Measurements from ENCODE around the gene KCNIP4.

Gene KCNIP4

DNA sequence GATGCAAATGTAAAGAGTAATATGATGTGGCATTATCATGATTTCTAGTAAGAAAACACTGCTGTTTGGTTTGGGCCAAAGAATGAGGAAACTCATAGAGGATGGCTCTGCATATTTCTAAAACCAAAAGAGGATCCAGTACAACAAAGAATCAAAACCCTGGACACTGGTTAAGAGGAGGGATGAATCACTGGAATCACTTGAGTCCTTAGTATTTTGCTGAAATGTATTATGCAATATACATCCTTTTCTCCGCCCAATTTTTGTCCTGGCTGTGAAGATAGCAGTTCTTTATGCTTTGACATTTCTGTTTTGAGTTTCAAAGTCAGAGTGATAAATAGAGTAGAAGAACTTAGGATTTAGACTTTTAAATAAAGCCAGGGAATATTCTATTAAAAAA is 902.4 kb downstream of the KCNIP4 start:
- DNase-seq (ENCODE audit: low spot score): no peak

DNA sequence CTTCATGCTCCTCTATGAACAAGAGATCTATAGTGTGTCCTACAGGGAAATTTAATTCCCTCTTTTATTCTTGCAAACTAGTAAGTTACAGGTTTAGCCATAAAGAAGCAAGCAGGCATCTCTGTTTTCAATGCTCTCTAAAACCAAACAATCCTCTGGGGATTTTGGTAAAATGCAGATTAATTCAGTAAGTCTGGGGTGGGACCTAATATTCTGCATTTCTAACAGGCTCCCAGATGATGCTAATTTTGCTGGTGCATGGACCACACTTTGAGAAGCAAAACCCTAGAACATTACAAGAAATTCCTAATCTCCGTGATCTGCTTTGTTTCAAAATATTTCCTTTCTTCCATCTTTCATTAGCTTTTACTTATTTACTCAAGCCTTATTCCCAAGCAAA is 903.5 kb downstream of the KCNIP4 start:
- DNase-seq (ENCODE audit: low spot score): no peak

DNA sequence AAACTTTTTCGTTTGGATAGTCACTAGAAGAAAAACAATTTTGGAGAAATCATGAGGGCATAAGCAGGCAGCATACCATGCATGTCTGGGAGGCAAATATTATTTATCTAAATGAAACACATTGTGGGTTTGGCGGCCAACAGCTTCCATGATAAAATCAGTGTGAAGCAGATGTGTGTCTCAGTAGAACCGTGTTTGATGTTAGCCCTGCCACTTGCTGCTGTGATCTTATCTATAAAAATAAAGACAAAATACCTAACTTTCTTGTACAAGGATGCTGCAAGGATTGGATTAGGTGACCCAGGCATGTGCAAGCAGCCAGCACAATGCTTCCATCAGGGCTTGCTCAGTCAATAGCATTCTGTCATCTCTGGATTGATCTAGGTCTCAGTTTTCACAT is 906.9 kb downstream of the KCNIP4 start:
- DNase-seq (ENCODE audit: low spot score): no peak

DNA sequence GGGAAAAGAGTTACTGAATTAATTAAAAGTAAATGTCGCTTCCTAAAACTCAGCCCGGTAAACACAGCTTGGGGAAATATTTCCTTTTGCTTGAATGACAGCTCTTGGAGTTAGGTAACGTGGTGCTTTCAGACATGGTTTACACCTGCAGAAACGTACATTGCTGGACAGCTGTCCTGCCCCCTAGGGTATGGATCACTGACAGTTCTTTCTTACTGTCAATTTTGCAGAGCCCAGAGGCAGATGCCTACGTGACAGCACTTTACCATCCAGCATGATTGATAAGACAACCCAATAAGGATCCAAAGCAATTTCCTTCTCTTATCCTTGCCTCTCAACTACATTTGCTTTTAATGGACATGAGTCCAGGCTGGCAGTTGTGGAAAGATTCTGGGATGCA is 913.8 kb downstream of the KCNIP4 start:
- no peak for DNase-seq (ENCODE audit: low spot score)

DNA sequence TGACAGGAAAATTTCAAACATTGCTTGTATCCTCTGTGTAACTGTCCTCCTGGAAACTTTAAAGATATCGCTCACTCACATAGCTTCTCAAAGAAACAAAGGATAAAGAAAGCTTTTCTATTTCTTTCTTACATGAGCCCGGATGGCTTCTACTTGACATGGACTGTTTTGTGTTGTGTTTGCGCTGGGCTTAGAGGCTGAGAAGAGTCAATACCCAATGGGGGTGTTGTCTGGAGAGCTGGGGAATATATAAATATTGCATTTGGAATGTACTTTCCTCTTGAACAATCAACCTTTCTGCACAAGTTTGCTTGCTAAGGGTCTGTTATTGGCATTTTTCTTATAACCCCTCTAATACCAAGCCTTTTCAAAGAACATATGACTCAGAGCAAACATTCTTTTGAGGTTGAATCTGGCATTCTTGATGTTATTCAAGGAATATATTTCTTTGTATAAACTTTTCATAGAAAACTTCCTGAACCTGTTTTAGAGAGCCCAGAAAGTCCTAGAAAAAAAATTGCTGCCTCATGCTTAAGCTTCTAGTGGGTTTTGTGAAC is 916.4 kb downstream of the KCNIP4 start:
- no peak for DNase-seq (ENCODE audit: low spot score)

DNA sequence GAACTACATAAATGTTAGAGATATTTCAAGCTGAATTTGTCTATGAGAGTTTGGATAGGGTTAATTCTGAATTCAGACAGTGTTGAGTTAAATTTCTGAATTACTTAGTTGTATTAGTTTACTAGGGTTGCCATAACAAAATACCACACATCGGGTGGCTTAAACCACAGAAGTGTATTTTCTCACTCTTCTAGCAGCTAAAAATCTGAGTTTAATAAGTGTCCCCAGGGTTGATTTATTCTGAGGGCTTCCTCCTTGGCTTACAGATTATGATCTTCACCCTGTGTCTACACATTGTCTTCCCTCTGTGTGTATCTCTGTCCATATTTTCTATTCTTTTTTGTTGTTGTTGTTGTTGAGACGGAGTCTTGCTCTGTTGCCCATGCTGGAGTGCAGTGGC is 929.8 kb downstream of the KCNIP4 start:
- no peak for DNase-seq (ENCODE audit: low spot score)

DNA sequence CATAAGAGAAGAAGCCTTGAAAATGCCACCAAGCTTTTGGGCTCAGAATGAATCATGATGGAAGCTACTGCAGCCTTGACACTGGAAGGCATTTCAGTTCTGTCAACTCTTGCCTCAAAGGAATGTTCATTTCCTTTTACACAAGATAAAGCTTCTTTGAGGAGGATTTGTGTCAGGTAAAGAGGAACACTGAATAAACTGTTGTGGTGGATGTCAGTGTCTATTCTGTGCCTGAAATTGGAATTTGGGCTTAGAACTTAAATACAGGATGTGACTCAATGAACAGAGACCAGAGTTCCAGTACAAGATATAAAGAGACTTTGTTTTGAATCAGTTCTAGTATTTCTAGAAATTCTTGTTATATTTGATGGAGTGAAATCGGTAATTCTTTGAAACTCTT is 935.1 kb downstream of the KCNIP4 start:
- no peak for DNase-seq (ENCODE audit: low spot score)

DNA sequence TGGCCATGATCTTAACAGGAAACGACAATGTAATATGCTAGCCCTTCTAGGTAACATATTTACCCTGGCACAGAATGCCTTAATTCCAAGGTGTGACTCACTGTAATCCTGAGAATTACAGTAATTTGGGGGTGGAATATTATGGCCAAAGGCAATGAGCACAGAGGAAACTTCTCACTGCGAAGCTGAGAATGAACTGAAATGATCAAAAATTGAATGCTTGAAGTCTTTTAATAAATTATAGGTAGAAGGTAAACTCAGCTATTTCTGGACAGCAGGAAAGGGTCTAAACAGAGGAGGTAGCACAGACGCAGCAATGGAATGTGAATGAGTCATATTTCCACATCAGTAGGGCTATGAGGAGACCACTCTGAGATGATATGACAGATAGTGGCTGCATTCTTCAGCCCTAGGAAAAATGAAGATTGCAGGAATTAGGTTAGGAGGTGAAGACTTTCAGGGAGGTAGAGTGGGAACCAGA is 935.7 kb downstream of the KCNIP4 start:
- DNase-seq (ENCODE audit: low spot score): no peak

DNA sequence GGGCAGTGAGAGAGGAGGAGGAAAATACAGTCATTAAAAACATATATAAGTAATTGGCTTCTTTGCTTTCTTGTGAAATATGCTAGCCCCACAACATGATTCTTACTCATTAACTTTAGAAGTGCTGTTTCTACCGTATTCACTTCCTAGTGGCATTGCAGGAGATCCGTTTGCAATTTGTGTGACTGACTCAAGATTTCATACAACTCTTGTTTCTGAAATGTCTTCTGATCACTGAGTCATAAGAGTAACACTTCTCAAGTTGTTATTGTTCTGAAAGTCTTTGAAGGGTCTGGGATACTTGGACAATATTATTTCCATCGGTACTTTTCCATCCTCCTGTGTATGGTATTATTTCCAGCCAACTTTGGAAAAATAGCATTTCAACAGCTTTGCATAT is 937.5 kb downstream of the KCNIP4 start:
- DNase-seq (ENCODE audit: low spot score): no peak

DNA sequence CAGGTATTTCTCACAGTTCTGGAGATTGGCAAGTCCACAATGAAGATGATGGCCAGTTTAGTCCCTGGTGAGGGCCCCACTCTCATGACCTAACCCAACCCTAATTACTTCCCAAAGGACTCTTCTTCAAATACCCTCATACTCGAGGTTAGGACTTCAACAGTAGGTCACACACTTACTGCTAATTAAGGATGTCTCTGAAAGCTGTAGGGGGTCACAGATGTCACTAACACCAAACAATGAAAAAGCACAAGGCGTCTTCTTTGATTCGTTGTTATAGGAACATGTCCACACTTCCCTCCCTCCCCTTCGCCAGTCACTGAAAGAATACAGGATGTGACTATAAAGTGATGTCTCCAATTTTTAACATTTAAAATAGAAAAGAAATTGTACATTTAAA is 938.6 kb downstream of the KCNIP4 start:
- no peak for DNase-seq (ENCODE audit: low spot score)

DNA sequence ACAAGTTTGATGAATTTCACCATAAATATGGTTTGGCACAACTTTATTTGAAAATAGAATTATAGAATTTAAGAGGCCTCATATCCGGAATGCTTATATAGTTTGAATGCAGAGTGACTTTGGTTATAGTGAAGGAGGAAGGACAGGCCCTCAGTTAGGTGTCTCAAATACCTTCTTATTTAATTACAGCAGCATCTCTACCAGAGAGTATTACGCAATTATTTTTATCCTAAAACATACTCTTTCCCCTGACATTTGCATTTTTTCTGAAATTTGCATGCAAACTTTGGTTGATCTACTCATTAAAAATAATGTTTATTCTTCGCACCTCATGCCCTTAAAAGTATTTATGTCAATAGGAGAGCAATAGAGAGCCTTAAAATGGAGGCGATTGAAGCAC is 942.9 kb downstream of the KCNIP4 start:
- DNase-seq (ENCODE audit: low spot score): no peak

DNA sequence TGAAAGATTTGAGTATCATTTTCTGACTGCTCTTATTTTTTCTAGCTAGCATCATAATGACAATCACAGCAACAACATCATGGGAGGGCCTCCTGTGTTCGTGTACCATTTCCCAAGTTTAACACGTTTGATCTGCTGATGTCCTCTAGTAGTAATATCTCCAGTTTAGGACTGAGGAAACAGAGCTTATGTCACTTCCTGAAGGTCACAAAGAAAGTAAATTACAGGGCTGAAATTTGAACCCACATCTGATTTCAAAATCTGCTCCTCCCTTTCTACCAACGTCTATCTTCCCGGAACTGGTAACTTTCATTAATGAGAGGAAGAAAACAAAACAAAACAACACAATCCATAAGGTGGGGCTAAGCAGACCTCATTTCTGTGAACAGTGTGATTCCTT is 945.6 kb downstream of the KCNIP4 start:
- no peak for DNase-seq (ENCODE audit: low spot score)

DNA sequence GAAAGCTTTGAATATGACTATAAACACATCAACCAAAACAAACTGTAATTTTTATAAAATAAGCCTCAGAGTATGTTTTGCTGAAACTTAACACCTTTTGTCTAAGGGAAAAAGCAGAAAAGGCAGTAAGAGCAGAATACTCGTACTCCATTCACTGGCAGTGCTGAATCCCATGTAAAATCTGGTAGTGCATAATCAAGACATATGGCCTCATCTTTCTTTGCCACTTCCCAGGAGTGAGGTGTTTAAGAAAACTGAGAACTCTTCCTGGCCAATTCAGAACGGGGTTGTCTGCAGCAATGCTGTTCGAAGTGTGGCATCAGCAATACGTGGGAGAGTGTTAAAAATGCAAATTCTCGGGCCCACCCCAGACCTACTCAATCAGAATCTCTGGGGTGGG is 946.3 kb downstream of the KCNIP4 start:
- DNase-seq (ENCODE audit: low spot score): no peak

DNA sequence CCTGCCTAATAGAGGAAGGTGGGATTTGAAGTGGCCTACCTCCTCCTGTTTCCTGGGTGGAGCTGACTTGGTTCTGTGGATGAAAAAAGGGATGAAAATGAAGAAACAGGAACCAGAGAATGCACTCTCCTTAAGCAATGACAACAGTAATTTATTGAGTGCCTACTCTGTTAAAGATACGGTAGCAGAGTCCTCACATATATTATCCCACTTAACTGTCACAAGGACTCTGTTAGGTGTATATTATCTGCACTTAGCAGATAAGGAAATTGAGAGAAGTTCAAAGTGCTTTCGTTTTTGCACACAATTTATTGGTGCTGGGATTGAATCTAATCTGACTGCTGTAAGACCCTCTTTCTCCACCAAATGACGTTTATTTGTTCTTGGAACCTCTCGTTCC is 947.1 kb downstream of the KCNIP4 start:
- no peak for DNase-seq (ENCODE audit: low spot score)

DNA sequence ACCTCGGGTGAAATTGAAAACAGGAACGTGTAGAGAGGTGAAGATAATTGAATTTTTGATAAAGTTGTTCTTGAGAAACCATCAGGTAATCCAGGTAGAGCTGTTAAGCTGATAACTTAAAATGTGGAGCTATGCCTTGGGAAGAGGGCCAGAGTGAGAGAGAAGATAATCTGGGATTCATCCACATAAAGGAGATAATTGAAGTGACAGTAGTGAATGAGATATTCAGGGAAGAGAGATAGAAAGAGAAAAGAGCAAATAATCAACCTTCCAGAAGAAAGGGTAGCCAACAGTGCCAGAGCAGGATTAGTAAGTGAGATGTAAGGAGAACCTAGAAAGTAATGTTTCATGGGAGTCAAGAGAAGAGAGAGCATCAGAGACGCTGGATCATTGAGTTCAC is 950.7 kb downstream of the KCNIP4 start:
- DNase-seq (ENCODE audit: low spot score): no peak

DNA sequence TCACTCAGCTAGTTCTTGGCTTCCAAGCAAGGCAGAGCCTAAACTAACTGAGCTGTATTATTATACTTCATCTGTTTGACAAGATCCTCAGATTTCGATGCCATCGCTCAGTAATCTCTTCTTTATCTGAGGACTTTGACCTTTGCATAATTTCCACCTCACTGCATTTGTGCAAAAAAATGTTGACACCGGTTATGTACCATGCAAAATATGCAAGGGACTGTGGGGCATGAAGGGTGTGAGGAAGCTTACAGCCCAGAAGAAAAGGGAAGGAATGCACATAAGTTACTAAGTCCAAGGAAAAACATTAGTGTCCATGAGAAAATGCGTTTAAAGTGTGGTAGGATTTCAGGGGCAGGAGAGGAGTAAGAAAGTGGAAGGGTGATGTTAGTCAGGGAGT is 953.0 kb downstream of the KCNIP4 start:
- DNase-seq (ENCODE audit: low spot score): no peak

DNA sequence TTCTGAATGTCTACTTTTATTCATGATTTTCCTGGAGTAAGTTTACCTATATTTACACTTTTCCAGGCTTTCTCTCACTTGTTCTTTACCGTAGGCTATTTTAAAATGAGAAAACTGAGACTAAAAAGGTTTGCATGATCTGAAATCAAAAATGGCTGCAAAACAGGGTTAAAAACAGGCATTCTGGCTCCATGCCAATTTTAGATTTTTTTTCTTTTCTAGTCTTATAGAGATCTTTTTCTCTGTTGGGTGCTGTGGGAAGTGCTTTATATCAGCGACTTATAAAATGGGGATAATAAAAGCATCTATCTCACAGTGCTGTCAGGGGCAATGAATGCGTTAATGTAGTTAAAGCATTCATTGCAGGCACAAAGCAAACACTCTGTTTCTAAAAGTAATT is 953.6 kb downstream of the KCNIP4 start:
- DNase-seq (ENCODE audit: low spot score): no peak

DNA sequence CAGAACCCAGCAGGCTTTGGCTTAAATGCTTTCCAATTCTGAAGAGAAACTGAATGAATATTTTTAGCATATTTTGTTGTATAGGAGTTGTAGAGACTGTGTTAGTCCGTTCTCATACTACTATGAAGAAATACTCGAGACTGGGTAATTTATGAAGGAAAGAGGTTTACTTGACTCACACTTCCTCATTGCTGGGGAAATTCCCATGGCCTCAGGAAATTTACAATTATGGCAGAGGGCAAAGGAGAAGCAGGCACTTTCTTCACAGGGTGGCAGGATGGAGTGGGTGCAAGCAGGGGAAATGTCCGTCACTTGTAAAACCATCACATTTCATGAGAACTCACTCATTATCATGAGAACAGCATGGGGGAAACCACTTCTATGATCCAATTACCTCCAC is 956.6 kb downstream of the KCNIP4 start:
- DNase-seq (ENCODE audit: low spot score): no peak

DNA sequence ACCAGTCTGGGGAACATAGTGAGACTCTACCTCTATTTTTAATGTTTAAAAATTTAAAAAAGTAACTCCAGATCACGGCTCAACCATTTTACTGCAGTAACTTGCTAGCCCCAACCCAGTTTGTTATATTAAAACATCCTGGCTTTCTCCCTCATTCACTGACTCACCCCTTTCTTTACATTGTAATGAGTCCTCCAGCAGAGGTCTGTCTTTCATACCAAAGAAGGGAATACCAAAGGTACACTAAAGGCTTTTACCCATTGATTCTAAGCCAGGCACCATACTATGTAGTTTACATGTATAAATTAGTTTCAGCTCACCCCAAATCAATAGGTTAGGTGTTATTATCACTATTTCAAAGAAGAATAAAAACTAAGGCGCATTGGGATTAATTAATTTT is 961.4 kb downstream of the KCNIP4 start:
- DNase-seq (ENCODE audit: low spot score): no peak

DNA sequence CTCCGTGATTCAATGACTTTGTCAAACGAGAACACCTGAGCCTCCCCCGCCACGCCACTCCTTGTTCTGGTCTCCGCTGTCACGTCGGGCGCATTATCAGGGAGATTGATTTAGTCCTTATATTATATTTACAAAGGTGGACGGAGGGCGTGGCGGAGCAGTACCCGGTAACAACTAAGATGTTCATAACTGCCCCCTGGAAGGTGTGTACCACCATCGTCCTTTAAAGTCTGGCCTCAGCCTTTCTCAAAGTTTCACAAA is 964.1 kb downstream of the KCNIP4 start:
- DNase-seq (ENCODE audit: low spot score): no peak

DNA sequence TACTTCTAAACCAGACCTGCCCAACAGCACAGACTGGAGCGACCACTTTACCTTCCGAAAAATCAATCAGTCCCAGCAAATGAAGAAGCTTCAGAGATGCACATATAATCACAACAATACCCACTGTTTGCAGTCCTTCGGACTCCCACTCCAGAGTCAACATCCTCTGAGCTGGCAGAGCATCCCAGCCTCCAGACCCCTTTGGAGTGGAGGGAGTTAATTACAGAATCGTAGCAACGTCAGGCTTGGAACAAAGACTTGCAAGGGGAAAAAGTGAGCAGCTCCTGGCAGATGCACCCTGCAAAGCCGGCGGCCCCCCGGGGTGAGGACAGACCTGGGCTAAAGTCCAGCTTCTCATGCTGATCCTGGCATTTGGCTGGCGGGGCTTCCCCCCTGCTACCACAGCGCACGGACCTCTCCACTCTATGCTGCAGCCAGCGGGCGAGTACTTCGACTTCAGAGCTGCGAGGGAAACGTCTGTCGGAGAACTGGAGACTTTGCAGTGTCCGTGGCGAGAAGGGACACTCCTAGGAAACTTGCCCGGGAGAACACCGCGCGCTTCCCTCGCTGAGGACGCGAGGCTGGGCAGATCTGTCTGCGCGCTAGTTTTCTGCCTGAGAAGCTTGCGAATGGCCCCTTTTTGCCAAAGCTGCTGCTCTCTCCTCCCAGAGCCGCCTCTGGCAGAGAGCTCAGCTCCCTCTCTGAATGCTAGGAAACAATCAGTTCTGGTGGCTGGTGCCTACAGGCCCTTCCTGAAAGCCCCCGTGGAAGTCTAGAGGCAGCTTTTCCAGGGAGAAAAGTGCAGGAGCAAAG is 964.6 kb downstream of the KCNIP4 start:
- DNase-seq (ENCODE audit: low spot score): no peak

DNA sequence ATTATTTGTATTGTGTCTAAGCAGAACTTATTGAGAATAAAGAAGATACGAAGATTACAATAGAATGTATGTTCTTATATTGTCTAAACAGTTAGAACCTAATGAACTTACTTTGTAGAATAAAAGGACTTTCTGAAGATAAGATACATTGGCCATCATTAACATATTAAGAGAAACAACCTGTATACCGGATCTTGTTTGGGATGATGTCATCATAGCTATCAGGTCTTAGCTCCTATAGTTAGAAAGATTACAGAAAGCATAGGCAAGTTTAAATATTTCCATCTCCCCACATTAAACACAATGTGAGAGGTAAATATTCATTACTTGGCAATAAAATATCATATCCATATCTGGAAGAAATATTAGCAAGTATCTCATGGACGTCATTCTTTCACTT is 966.0 kb downstream of the KCNIP4 start:
- DNase-seq (ENCODE audit: low spot score): no peak

DNA sequence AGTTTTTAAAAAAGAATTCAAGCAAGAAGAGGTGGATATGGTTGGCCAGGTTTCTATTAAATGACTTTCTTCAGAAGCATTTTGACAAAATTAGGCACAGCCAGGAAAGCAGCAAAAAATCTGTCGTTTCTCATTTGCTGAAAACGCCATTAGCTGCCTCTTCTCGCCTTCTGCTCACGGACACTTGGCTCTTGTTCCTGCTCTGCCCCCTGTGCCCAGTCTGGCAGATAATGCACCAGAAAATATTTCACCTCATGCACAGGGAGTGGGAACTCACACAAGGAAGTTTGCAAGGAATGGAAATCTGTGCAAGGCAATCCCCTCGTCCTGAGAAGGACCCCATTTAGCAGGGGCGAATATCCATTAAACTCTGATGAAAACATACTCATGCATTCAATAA is 988.3 kb downstream of the KCNIP4 start:
- DNase-seq (ENCODE audit: low spot score): no peak

DNA sequence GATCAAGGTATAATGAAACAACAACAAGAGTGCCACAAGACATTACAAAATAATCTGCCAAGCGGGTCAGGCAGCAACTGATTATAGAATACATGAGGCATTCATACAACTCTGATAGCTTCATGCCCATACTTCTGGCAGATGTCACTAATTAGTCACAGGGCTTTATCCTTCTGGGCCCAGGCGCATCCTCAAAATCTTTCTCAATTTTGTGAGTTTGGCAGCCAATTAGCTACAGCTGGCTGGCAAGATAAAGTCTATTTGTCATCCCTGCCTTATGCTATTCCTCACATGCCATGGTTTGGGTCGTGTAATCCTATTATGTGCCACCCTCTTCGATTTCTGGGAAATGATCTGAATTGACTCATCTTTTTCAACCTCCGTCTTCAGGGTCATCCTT is 994.0 kb downstream of the KCNIP4 start:
- DNase-seq (ENCODE audit: low spot score): no peak
